Measurements from ENCODE around the gene PODXL2.
"Not testable (repeated sequence)": the region's sequence is repeated elsewhere in the genome, so short reads cannot be mapped to it uniquely, and the experiment has no call there.

Gene PODXL2

GRCh38 chr3:127605547-127605946, 23.4 kb upstream of the PODXL2 start:
- not testable (repeated sequence) for DNase-seq

DNA sequence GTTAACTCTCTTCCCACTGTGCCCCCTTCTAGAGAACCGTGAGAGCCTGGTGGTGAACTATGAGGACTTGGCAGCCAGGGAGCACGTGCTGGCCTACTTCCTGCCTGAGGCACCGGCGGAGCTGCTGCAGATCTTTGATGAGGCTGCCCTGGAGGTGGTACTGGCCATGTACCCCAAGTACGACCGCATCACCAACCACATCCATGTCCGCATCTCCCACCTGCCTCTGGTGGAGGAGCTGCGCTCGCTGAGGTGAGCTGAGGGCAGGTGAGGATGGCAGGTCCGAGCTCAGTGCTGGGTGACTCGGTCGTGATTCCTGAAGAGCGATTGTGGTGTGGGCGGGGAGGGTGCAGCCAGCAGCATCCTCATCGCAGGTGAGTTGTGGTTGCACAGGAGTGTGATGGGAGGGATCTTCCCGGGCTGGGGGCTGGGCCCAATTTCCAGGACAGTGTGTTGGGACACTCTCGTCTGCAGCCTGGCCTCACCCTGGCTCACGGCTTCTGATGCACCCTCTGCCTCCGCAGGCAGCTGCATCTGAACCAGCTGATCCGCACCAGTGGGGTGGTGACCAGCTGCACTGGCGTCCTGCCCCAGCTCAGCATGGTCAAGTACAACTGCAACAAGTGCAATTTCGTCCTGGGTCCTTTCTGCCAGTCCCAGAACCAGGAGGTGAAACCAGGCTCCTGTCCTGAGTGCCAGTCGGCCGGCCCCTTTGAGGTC, 22.7 kb upstream of the PODXL2 start:
- DNase-seq, result no peak

- no peak for DNase-seq
Observed at GRCh38 chr3:127606981-127607595, 21.9 kb upstream of the PODXL2 start.

DNA sequence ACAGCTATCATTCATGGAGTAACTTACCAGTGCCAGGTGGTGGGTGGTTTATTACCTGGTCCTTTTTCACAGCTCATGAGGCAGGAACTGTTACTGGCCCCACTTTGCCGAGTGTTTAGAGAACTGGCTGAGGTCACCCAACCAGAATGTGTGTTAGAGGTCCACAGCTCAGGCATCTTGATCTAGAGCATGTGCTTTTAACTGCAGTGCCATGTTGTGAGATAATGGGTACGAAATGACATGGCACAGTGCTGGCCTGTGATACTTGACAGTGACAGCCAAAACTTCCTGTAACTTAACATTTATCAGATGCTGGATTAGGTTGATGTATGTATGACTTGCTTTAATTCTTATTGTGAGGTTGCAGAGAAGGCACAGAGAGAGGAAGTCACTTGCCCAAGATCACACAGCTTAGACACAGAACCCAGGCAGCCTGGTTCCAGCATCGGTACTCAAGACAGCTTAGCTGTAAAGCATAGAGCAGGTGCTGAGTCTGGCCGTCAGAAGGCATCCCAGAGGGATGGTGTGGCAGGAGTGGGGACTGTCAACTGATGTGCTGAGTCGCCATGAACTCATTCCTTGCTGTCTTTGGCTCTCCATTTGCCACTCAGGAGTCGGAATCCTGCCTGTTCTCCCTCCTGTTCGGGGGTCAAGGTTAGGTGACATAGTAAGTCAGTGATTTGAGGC, 21.2 kb upstream of the PODXL2 start:
- no peak for DNase-seq

GRCh38 chr3:127608362-127608718, 20.6 kb upstream of the PODXL2 start:
- DNase-seq, result no peak

DNA sequence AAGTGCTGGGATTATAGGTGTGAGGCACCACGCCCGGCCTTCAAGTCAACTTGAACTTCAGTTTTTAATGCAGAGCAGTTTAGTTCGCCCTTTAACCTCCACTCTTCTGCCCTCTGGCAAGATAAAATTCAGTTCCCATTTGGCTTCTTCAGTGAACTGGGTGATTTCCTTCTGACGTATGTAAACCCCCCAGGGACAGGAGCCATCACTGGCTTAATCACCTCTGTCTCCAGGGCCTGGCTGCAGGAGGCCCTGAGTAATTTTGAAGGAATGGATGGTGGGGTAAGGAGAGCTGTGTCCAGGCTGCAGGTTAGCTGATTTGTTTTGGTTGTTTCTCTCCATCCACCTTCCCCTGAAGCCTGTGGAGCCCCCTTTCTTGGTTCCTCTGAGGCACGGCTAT, 18.9 kb upstream of the PODXL2 start:
- DNase-seq, result no peak

DNA sequence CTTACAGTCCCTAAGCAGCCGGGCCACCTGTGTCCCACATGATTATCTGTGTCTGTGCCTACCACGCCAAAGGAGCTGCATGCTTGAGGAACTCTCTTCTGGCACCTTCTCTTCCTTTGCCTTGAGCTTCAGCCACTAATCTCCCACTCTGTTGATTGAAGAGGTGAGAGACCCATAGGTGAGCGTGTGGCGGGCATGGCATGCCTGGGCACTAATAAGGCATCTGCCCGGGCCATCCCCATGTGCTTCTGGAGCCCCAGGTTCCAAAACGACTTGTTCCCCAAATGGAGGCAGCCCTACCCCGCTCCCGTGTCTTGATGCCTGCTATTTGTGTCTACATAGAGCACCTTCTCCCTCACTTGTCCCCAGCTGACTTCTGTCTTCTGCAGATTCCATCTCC, 17.7 kb upstream of the PODXL2 start:
- DNase-seq, result no peak

GRCh38 chr3:127612966-127613365, 16.0 kb upstream of the PODXL2 start:
- no peak for DNase-seq

- DNase-seq, result no peak
Observed at GRCh38 chr3:127613406-127613805, 15.6 kb upstream of the PODXL2 start.

DNA sequence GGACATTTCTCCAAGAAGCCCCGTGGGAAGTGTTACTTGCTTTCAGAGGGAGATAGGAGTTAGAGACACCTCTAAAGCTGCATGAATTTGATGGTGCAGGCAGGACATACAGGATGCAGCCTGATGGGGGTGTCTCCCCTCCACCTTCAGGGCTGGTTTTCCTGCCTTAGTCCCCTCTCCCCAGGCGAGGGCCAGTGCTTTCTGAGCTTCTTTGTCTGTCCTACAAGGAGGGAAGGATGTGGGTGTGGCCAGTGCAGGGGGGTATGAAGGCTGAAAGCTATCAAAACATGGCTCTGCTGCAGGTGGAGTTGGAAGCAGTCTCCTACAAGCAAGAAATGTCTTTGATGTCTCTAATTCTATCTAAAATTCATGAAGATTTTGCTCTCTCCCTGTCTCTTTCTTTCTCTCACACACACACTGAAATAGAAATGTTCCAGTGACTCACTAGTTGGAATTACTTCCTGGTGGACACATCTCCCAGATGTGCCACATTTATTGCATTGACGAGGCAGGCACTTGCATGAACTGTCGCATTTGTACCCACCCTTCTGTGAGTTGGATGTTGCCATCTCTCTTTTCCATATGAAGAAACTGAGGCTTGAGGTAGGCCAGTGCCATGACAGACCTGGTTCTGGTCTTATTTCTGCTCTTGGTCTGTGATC, 13.9 kb upstream of the PODXL2 start:
- DNase-seq, result no peak

- DNase-seq, result no peak
Observed at GRCh38 chr3:127615631-127616305, 13.2 kb upstream of the PODXL2 start.

DNA sequence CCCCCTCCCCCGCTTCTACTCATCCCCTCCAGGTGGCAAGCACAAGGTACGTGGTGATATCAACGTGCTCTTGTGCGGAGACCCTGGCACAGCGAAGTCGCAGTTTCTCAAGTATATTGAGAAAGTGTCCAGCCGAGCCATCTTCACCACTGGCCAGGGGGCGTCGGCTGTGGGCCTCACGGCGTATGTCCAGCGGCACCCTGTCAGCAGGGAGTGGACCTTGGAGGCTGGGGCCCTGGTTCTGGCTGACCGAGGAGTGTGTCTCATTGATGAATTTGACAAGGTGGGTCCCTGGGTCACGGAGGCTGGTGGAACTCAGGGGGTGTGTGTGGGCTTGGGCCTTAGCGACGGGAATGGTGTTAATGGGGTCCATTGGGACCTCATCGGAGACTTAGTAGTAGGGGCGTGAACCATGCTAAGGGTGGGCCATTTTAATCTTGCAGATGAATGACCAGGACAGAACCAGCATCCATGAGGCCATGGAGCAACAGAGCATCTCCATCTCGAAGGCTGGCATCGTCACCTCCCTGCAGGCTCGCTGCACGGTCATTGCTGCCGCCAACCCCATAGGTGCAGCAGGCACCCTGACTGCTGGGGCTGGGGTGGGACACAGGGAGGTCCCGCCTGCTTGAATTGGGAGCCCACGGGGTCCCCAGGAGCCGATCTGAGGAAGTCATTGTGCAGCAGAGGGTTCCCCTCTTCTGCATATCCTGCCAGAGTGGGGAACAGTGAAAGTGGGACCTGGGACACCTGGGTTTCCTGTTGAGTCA, 12.0 kb upstream of the PODXL2 start:
- DNase-seq, result no peak

- DNase-seq, result no peak
Observed at GRCh38 chr3:127618891-127619290, 10.1 kb upstream of the PODXL2 start.

GRCh38 chr3:127620637-127621375, 8.2 kb upstream of the PODXL2 start:
- DNase-seq, result no peak

DNA sequence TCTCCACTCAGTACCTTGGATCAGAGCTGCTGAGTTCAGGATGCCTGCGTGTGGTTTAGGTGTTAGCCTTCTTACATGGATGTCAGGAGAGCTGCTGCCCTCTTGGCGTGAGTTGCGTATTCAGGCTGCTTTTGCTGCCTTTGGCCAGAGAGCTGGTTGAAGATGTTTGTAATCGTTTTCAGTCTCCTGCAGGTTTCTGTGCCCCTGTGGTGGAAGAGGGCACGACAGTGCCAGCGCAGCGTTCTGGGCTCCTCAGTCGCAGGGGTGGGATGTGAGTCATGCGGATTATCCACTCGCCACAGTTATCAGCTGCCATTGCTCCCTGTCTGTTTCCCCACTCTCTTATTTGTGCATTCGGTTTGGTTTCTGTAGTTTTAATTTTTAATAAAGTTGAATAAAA, 7.0 kb upstream of the PODXL2 start:
- DNase-seq, result no peak

- DNase-seq, result no peak
Observed at GRCh38 chr3:127622772-127623576, 6.0 kb upstream of the PODXL2 start.

- DNase-seq, result no peak
Observed at GRCh38 chr3:127624063-127624462, 4.9 kb upstream of the PODXL2 start.

- peak; percentile 47 for DNase-seq
Observed at GRCh38 chr3:127625821-127626220, 3.2 kb upstream of the PODXL2 start.

- DNase-seq, result no peak
Observed at GRCh38 chr3:127628426-127628787, 578 bp upstream of the PODXL2 start.

Data from fibroblast of skin of scalp (primary cell).